Measurements from ENCODE around the gene GSTM4.

Gene GSTM4

GRCh38 chr1:109625176-109625575 lies 30.7 kb upstream of the GSTM4 start:
- ATAC-seq, result no peak

- ATAC-seq, result no peak
These were observed 30.0 kb upstream of the GSTM4 start for GRCh38 chr1:109625601-109626560.

- ATAC-seq, result no peak
These were observed 29.1 kb upstream of the GSTM4 start for GRCh38 chr1:109626682-109627408.

- no peak for ATAC-seq
These were observed 28.1 kb upstream of the GSTM4 start for GRCh38 chr1:109627692-109628399.

- ATAC-seq, result no peak
These were observed 27.2 kb upstream of the GSTM4 start for GRCh38 chr1:109628540-109629321.

- ATAC-seq, result no peak
These were observed 26.4 kb upstream of the GSTM4 start for GRCh38 chr1:109629372-109630030.

DNA sequence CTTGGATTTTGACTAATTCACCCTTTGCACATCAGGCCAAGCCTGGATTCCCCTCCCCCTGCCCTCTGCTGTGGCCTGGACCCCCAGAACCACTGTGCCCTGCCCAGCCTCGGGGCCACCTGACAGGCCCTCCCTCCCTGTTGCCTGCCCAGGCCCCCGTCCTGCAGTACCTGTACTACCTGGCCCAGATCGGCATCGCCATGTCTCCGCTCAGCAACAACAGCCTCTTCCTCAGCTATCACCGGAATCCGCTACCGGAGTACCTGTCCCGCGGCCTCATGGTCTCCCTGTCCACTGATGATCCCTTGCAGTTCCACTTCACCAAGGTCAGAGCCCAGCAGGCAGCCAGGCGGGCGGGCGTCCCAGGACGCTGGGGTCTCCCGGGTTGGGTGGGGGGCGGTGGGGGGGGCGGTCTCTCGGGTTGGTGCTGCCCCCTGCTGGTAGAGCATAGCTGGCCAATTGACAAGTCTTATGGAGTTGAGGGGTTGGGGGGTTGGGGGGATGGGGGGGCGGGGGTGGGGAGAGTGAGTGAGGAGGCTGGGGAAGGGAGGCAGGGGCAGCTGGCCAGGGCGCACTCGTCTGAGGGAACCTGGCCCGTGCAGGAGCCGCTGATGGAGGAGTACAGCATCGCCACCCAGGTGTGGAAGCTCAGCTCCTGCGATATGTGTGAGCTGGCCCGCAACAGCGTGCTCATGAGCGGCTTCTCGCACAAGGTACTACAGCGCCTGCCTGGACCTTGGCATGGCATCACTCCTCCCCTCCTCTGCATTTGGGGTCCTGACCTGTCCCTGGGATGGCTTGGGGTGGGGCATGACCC lies 25.6 kb upstream of the GSTM4 start:
- no peak for ATAC-seq

DNA sequence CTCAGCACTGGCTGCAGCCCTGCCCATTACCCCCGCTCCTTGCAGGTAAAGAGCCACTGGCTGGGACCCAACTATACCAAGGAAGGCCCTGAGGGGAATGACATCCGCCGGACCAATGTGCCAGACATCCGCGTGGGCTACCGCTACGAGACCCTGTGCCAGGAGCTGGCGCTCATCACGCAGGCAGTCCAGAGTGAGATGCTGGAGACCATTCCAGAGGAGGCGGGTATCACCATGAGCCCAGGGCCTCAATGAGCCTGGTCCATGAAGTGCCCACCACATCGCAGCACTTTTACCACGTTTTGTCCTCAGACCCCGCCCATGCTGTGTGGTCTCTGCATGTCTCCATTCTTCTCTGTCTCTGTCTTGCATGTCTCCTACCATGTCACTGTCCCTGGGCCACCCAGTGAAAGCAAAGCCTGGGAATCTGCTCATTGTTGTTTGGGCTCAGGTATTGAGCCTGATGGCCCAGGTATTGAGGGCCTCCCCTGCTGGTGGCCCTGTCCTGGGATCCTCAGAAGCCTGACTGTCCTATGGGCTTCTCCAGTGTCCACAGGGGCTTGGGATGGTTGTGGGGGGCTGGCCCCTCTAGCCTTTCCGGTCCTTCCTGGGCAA lies 24.9 kb upstream of the GSTM4 start:
- ATAC-seq, result no peak

DNA sequence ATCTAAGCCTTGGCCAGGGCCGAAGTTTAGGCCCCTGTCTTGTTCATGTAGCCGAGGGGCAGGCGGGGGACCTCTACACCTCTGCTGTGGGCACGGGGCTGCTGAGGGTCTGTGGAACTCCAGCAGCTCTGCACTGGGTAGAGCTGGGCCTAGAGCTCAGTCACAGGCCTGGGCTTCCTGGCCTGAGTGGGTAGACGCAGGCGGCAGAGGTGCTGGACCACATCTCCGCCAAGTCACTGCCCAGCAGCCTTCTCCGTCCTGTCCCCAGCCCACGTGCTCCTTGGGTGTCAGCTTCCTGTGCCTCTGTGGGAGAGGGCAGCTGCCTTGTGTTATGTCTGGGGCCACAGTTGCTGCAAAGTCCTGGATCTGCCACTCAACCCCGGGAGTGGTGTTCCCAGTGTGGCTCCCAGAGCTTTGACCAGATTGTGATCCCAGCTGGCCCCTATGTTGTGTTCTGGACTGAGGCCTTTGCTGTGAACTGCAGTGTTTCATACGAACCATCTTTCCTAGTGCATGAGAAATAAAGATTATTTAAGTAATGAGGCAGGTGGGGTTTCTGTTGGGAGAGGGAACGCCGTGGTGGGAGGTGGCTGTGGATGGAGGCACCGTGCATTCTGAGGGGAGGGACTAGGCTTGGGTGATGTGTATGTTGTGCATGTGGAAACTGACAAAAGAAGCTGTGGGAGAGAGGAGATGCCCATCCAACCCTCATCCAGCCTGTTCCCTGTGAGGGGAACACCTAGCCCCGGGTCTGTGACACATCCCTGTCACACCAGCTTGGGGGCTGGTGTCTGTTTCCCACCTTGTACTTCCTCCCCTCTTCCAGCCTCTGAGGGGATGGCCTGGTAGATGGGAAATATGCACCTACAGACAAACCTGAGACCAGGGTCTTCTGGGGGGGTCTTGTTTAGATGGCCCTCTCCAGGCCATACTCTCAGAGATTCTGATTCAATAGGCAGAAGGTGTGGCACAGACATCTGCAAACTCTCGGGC lies 24.1 kb upstream of the GSTM4 start:
- ATAC-seq, result no peak

DNA sequence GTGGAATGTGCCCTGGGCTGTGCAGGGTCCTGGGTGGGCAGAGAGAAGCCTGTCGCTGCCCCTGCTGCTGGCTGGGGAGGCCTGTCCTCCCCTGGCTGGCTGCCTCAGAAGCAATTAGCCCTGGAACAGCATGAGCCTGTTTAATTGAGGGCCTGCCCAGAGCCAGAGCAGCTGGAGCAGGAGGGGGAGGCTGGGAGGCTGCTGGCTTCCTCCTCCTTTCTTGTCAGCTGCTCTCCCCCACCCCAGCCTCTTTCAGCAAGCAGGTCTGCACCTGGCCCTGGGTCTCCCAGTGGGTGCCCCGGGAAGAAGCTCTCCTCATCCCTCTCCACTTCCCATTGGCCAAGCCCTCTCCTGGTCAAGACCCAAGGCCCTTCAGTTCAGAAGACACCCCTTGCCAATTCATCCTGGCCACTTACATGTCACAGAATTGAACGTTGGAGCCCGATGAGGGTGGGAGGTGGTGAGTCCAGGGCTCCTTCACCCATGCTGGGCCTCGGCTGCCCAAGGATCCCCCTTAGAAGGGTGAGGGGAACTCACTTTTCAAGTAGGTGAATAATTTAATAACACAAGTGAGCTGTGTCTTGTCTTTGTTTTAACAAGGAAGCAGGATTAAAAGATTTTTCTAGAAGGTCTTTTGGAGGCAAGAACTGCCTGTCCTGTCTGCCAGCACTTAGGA lies 23.1 kb upstream of the GSTM4 start:
- no peak for ATAC-seq

DNA sequence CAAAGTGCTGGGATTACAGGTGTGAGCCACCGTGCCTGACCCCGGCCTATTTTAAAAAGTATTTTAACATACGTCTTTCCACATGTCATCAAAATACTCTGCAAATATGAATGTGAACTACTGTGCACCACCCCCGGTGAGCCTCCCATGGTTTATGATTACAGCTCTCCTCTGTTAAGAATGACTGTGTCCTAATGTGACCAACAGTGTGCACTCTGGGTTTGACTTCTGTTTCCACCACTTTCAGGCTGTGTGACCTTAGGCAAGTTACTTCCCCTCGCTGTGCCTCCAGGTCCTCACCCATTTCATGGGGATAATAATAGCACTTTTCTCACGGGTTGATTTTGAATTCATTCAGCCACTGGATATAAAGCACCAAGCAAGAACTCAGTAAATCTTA lies 21.6 kb upstream of the GSTM4 start:
- peak in 1 of 2 donors; percentile 56 for ATAC-seq

- ATAC-seq, result peak in 1 of 2 donors; percentile 34
These were observed 20.8 kb upstream of the GSTM4 start for GRCh38 chr1:109634771-109635750.

DNA sequence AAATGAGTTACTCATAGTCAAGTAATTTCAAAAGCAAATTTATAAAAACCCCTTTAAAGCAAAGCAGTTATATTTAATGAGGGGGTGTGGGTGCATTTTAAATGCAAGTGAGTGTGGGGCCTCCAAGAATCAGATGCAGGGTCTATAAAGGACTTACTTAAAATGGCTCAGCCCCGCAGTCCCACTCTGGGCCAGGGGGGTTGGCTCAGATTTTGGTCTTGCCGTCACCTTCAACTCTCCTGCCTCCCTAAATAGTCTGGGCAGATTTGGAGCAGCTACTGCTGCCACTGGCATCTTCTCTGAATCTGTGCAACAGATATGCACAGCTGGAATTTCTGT lies 20.1 kb upstream of the GSTM4 start:
- no peak for ATAC-seq

- no peak for ATAC-seq
These were observed 19.5 kb upstream of the GSTM4 start for GRCh38 chr1:109636201-109636952.

GRCh38 chr1:109637446-109637845 lies 18.5 kb upstream of the GSTM4 start:
- ATAC-seq, result no peak

GRCh38 chr1:109639063-109639840 lies 16.6 kb upstream of the GSTM4 start:
- no peak for ATAC-seq

All from activated CD4-positive, CD25-positive, alpha-beta regulatory T cell treated with anti-CD3 and anti-CD28 coated beads, Interleukin-2, amount 50 U/mL, for 24 hours (primary cell).